Right atrium auricular region (tissue), 2 donors: ENCODE data around the gene ANKRD55. TPM values are rescaled to one million over a fixed set of nuclear protein-coding genes. Genes with fewer than 3 reads are reported as not detected.

ENCODE experiments used
- DNase-seq: peaks from one replicate; pipeline ENCODE4 v3.0.0-alpha.2; 2019; ENCODE audit warnings: low spot score
- H3K27ac ChIP-seq, 2 donors: fragments of 200-600 bp; sonication (generic); 1 replicate in 1 of 2; 2 replicates in 1 of 2; pipeline ENCODE4 v1.5.1; 2016 to 2019
- H3K27me3 ChIP-seq, 2 donors: fragments of 200-600 bp; sonication (generic); one replicate each; pipeline versions ENCODE4 v1.5.1 to v1.6.0; 2017 to 2019
- H3K36me3 ChIP-seq: fragments of 200-600 bp; sonication (generic); one replicate; pipeline ENCODE4 v1.5.1; 2016
- H3K4me1 ChIP-seq, 2 donors: fragments of 200-600 bp; sonication (generic); one replicate each; pipeline versions ENCODE4 v1.5.1 to v1.6.0; 2017 to 2019
- H3K4me3 ChIP-seq, 2 donors: fragments of 200-600 bp; sonication (generic); 1 replicate in 1 of 2; 2 replicates in 1 of 2; pipeline ENCODE4 v1.5.1; 2017 to 2019; ENCODE audit warnings: mild to moderate bottlenecking in 1 of 2, moderate library complexity in 1 of 2
- H3K9me3 ChIP-seq, 2 donors: fragments of 200-600 bp; sonication (generic); one replicate each; pipeline ENCODE4 v1.5.1; 2019
- CTCF ChIP-seq, 2 donors: fragments of 200-600 bp; sonication (generic); IDR thresholded peaks; one replicate each; pipeline ENCODE4 v1.5.1; 2019; ENCODE audit warnings: antibody characterized with exemption in 2 of 2
- total RNA-seq, 2 donors: library from RNA; depleted of rRNA; stranded (reverse); fragments of >200 nt; gene quantifications; one replicate each; pipeline ENCODE4 v1.1.0, GENCODE V29; 2016

ANKRD55 gene
- total RNA-seq, 2 donors from 2014 or later, result 0.20 TPM; not detected in 1

GRCh38 chr5:56183506-56183905 lies 49.6 kb downstream of the ANKRD55 start:
- no peak overlapping the region for H3K27ac ChIP-seq
- TF ChIP-seq CTCF (IDR thresholded peaks at IDR 0.05), result no peak
- H3K27me3 ChIP-seq, result no peaks in the 10 kb centered on the region
- no peaks in the 10 kb centered on the region for H3K36me3 ChIP-seq
- no peaks in the 10 kb centered on the region for H3K9me3 ChIP-seq
- no peaks in the 10 kb centered on the region for H3K4me1 ChIP-seq
- H3K4me3 ChIP-seq, result no peak overlapping the region
- no peak for DNase-seq

GRCh38 chr5:56179442-56179841 lies 53.7 kb downstream of the ANKRD55 start:
- no peak for DNase-seq
- Histone ChIP-seq H3K9me3 (no peaks in the 10 kb centered on the region), H3K36me3 (no peaks in the 10 kb centered on the region), H3K4me1 (peaks cover 0 to 27% of the 10 kb centered on the region in 2 donors), H3K27ac (no peak overlapping the region), H3K27me3 (no peaks in the 10 kb centered on the region), H3K4me3 (no peak overlapping the region)
- TF ChIP-seq CTCF (IDR thresholded peaks at IDR 0.05), result no peak

GRCh38 chr5:56178823-56179222 lies 54.3 kb downstream of the ANKRD55 start:
- Histone ChIP-seq H3K4me3 (no peak overlapping the region), H3K4me1 (peaks cover 0 to 27% of the 10 kb centered on the region in 2 donors), H3K9me3 (no peaks in the 10 kb centered on the region), H3K27ac (no peak overlapping the region), H3K27me3 (no peaks in the 10 kb centered on the region), H3K36me3 (no peaks in the 10 kb centered on the region)
- no peak for TF ChIP-seq CTCF (IDR thresholded peaks at IDR 0.05)
- DNase-seq, result no peak

- H3K9me3 ChIP-seq, result no peaks in the 10 kb centered on the region
- no peaks in the 10 kb centered on the region for H3K36me3 ChIP-seq
- H3K27me3 ChIP-seq, result no peaks in the 10 kb centered on the region
- H3K4me3 ChIP-seq, result no peak overlapping the region
- no peak for TF ChIP-seq CTCF (IDR thresholded peaks at IDR 0.05)
- H3K27ac ChIP-seq, result peak overlapping the region in 1 of 2 donors; percentile 14
- peaks cover 0 to 31% of the 10 kb centered on the region in 2 donors for H3K4me1 ChIP-seq
- no peak for DNase-seq
Measured at GRCh38 chr5:56176871-56177533, 56.1 kb downstream of the ANKRD55 start.

- Histone ChIP-seq H3K4me3 (no peak overlapping the region), H3K27ac (peak overlapping the region; percentile 28 to 40), H3K9me3 (no peaks in the 10 kb centered on the region), H3K36me3 (no peaks in the 10 kb centered on the region), H3K27me3 (no peaks in the 10 kb centered on the region), H3K4me1 (peaks cover 0 to 31% of the 10 kb centered on the region in 2 donors)
- DNase-seq, result no peak
- no peak for TF ChIP-seq CTCF (IDR thresholded peaks at IDR 0.05)
Measured at GRCh38 chr5:56176155-56176798, 56.9 kb downstream of the ANKRD55 start.
